ENCODE measurements around the gene NUPR1.

DNA sequence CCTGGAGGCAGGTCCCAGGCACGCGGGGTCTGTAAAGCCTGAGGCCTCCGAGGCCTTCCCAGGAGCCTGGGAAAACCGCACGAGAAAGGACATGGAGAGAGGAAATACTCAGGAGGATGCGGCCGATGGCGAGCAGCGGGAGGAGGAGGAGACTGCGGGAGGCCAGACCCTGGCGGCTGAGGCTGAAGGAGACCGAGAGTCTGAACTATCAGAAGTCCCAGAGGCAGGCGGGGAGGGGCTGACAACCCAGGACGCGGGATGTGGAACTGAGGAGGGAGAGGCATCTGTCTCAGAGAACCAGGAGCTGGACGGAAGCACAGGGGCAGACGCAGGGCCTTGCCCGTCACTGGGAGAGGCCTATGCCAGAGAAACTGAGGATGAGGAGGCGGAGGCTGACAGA is 41.9 kb downstream of the NUPR1 start:
- TF ChIP-seq EGR1 (IDR thresholded peaks at IDR 0.05; ENCODE audit: low read depth) (no peak), EZH2phosphoT487 (IDR thresholded peaks at IDR 0.05; ENCODE audit: borderline replicate concordance) (no peak), CTCF (IDR thresholded peaks at IDR 0.05 in 2 of 3, conservative IDR thresholded peaks at IDR 0.05 in 1 of 3; ENCODE audit: borderline replicate concordance in 1 of 3, insufficient read depth in 1 of 3, low read depth in 2 of 3, low read length in 2 of 3) (no peak), JUND (IDR thresholded peaks at IDR 0.05) (no peak), CEBPB (IDR thresholded peaks at IDR 0.05; ENCODE audit: low read depth) (no peak), RAD21 (IDR thresholded peaks at IDR 0.05; ENCODE audit: low read depth) (no peak), EZH2 (IDR thresholded peaks at IDR 0.05) (no peak), POLR2A (IDR thresholded peaks at IDR 0.05; ENCODE audit: borderline replicate concordance, extremely low read depth, insufficient read depth, insufficient read length) (no peak), YY1 (IDR thresholded peaks at IDR 0.05; ENCODE audit: extremely low read depth, insufficient replicate concordance, low read depth, low read length) (no peak), TCF7L2 (IDR thresholded peaks at IDR 0.05; ENCODE audit: borderline replicate concordance, extremely low read depth, insufficient read depth, insufficient read length) (no peak)

Data from HCT116 (cell line).